Activated T-cell treated with anti-CD3 and anti-CD28 coated beads, Interleukin-2, amount 50 U/mL, for 1 hour (primary cell): ENCODE results near the gene DSC1.
"Not testable (repeated sequence)": the region's sequence is repeated elsewhere in the genome, so short reads cannot be mapped to it uniquely, and the experiment has no call there.

Source experiments
- DNase-seq: peaks from one replicate; pipeline ENCODE4 v3.0.0-alpha.2; 2020

DSC1 gene, protein sequence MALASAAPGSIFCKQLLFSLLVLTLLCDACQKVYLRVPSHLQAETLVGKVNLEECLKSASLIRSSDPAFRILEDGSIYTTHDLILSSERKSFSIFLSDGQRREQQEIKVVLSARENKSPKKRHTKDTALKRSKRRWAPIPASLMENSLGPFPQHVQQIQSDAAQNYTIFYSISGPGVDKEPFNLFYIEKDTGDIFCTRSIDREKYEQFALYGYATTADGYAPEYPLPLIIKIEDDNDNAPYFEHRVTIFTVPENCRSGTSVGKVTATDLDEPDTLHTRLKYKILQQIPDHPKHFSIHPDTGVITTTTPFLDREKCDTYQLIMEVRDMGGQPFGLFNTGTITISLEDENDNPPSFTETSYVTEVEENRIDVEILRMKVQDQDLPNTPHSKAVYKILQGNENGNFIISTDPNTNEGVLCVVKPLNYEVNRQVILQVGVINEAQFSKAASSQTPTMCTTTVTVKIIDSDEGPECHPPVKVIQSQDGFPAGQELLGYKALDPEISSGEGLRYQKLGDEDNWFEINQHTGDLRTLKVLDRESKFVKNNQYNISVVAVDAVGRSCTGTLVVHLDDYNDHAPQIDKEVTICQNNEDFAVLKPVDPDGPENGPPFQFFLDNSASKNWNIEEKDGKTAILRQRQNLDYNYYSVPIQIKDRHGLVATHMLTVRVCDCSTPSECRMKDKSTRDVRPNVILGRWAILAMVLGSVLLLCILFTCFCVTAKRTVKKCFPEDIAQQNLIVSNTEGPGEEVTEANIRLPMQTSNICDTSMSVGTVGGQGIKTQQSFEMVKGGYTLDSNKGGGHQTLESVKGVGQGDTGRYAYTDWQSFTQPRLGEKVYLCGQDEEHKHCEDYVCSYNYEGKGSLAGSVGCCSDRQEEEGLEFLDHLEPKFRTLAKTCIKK

GRCh38 chr18:31162825-31163435 is at the start of gene DSC1:
Gene DSC1, minus strand, starts transcription at chr18:31162856. Its CDS starts 262 bp downstream, at chr18:31162594.
- no peak for DNase-seq

DNA sequence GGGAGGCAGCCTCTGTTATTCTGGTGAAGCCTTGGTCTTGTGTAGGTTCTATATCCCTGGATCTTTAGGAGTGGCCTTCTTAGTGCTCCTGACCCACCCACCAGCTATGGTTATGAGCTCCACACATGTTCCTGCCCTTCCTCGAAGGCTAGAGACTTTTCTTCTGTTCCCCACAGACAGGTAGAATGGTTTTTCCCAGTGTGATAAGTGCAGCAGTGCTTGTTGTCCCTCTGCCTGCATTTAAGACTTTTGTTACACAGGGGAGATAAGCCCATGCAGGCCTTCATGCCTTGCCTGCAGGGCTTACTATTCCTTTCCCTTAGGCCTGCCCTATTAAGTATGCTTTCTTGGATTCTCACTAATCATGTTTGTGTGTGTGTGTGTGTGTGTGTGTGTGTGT is 48.4 kb upstream of the DSC1 start:
- no peak for DNase-seq

DNA sequence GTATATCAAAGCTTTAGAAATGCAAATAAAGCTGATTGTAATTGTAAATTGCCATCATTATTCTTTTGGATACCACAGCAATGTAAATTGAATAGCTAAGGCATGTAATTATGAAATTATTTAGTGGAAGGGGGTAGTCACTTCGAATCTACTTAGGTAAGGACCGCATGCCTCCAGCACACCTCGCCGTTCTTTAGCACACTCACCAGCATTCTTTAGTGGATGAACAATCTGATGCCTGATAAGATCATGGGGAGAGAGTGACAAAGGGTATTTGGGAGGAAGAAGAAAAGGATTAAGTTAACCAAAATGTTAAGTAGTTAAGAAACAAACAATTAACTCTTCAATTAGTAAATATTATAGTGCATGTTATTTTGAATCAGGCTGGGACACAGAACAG is 46.4 kb upstream of the DSC1 start:
- no peak for DNase-seq

- no peak for DNase-seq
Observed at GRCh38 chr18:31207391-31207790, 44.7 kb upstream of the DSC1 start.

GRCh38 chr18:31206787-31207381 is 44.2 kb upstream of the DSC1 start:
- DNase-seq, result no peak

GRCh38 chr18:31206071-31206470 is 43.4 kb upstream of the DSC1 start:
- no peak for DNase-seq

- no peak for DNase-seq
Observed at GRCh38 chr18:31205273-31205672, 42.6 kb upstream of the DSC1 start.

DNA sequence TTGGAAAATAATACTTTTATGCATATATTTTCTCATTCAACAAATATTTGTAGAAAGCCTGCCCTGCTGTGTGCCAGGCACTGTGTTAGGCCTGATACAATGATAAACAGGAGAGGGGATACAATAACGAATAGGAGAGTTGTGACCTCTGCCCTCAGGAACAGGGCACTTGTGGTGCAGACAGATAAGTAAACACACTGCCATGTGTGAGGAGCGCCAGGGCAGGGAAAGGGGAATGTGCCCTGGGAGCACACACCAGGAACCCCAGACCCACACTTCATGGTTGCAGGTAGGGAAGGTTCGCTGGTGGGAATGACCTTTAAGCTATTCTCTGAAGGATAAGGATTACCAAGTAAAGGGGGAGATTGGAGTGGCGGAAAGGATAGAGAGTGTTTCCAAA is 42.2 kb upstream of the DSC1 start:
- no peak for DNase-seq

DNA sequence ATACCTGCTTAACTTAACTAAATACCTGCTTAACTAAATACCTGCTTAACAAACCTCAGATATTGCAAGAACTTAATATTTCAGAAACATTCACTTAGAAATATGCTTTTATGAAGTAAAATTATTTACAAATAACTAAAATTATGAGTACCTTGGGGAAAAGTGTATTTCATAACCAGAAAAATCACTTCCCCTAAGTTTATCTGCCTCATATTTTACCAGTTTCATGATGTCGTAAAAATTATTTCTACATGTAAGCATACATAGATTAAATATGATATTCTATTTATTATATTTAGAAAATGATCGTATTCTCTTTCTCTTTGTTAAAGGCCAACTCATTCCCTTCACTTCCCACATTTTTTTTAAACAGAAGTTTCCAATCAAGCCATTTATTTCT is 41.5 kb upstream of the DSC1 start:
- DNase-seq, result no peak

- DNase-seq, result no peak
Observed at GRCh38 chr18:31203794-31204148, 41.1 kb upstream of the DSC1 start.

DNA sequence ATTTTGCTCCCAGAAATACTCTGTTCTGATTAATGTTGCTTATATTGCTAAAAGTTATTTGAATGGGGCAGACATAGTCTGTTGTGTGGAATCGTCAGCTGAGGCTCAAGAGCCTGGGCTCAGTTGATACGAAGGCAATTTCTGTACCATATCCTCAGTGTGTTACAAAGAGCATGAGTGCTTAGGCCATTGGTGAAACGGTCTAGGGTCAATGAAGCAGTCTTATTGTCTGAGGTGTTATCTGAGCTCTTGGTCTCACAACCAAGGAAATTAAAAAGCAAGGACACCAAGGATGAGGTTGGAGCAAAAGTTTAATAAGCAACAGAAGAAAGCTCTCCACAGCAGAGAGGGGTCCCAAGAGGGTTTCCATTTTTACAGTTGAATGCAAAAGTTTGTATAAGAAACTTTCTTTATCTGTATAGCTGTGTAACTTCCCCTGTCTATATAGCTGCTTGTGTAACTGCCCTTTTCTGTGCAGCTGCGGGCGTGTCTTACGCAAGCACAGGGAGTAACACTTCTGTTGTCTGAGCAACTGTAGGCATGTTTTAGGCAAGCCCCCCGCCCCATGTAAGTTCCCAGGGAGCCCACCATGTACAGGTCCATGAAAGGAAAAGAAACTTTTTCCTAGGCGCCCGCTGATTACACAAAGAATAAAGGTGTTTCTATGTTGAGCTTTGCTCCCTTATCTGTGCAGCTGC is 40.6 kb upstream of the DSC1 start:
- no peak for DNase-seq

DNA sequence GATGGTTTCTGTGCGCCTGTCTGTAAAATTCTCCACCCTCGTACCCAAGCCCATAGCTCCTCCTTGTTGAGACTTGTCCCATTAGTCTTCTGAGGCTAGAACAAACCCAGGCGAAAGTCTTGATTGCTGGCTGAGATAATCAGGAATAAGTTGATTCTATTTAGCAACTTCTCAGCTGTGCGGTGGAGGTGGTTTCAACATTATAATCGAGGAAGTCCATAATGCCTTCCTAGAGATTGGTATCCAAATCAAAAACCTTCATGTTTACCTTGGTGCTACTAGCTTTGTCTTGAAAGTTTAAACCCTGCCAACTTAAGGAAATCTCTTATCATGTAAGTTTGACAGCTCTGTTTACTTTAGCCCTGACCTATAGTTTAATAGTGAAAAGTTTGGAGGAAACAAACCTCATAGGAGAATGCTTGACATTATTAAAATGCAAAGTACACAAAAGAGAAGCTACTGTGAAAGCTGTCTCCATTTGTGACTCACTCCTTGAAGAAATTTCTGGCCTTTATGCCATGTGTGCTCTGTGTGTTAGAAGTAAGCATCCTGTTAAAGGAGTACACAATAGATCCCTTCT is 36.6 kb upstream of the DSC1 start:
- no peak for DNase-seq

DNA sequence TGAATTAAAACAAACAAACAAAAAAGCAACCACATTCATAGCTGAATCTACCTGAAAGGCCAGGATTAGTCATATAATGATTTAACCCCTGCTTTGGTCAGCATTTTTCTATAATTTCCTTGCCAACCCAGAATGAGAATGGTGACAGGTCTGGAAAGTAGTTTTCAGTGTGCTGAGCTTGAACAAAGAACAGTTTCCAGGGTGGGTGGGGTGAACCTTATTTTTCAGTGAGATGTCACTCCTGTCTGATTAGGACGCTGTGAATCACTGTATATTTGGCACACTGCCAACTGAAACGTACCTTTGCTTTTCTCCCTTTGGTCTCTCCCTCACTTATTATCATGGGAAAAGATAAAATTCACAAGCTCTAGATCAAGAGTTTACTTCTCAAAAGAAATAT is 35.0 kb upstream of the DSC1 start:
- DNase-seq, result no peak

DNA sequence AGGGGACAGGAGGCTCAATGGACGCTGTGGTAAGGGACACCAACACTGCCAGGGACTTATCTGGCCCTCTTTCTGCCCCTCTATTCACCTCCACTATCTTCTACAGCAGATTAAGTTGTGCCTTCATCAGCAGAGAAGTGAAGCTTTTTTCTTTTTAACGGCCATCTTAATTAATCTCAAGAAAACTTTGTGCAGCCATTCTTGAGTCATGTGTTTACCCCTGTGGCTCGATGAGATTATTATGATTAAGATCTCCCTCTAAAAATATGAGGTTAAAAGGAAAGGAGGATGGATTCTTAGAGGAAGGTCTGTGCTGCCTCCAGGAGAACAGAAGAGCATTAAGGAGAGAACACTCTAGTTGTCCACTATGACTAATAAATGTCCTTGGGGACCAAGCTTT is 32.4 kb upstream of the DSC1 start:
- DNase-seq, result no peak

DNA sequence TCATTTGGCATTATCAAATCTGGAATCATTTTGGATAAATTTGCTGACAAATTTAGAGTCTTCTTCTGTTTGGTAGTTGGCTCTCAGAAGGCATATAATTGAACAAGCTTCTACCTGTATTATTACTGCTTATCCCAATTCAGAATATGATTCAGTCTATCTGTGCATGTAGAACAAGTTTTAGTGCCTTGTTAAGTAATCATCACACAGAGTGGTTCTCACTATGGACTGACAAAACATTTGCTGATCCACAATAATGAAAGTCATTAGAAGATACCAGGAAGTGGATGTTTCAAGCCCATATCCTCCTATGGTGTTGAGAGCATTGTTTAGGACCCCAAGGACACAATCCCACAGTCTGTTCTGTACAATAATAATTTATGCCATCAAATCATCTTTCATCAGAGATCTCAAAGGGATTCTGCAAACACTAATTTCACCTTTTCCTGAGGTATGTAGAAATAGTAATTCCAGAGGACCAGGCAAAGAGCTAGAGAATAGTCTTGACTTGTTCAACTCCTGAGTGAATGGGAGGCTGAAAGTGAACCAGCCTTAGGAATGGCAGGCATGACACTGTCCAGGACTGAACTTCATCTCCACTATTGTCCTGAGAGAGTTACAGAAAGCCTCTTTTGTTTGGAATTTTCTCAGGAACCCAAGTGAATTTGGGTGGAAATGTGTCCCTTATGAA is 29.6 kb upstream of the DSC1 start:
- no peak for DNase-seq

DNA sequence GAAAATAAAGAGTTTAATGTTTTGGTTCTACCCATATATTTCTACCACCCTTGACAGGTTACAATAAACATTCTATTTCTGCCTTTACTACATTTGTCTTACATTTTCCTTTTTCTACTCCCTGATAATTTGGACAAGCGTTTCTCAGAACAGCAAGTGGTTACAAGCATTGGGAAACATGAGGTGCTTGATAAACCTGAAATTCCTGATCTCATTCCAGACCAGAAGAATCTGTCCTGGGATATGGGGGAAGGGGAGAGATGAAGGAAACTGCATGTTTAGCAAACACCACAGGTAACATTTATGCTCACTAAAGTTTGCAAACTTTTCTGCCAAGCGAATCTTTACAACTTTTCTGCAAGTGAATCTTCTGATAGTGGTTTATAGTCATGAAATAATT is 28.3 kb upstream of the DSC1 start:
- DNase-seq, result no peak

DNA sequence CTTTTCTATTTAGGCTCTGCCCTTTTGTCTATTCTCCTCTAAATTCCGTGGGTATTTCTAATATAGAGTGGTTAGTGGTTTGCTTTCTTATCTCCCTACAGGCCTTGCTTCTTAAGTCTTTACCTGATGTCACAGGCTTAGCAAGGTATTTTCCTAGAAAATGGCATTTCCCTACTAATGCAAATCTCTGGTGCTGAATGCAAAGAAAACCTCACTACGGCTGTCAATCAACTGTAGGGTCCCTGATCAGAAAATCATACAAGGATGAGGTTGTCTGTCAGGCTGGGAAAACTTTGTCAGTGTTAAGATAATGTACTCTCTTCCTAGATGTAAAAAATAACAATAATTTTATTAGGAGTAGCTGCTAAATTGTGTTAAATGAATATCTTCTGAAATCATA is 27.1 kb upstream of the DSC1 start:
- no peak for DNase-seq

- no peak for DNase-seq
Observed at GRCh38 chr18:31185186-31185950, 22.7 kb upstream of the DSC1 start.

GRCh38 chr18:31183302-31183701 is 20.6 kb upstream of the DSC1 start:
- DNase-seq, result no peak

GRCh38 chr18:31177369-31177768 is 14.7 kb upstream of the DSC1 start:
- DNase-seq, result not testable (repeated sequence)

DNA sequence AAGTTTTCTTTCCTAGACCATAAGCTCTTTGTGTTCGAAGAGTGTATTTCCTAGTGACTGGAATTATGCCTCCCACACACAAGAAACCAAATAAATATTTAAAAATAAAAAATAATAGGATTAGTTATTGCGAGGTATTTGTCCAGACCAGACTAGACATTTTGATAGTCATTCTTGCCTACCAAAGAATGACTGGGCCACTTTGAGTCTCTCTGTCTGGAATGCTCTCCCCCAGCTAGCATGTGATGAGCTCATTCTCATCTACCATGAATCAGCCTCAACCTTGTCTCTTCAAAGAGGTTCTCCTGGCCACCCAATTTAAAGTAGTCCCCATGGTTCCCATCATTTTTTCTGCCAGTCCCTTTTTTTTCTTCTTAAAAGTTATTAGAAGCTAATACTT is 13.9 kb upstream of the DSC1 start:
- DNase-seq, result no peak
